GM18511 (cell line): ENCODE data around the gene WDTC1.
"Not testable (repeated sequence)": the region's sequence is repeated elsewhere in the genome, so short reads cannot be mapped to it uniquely, and the experiment has no call there.

Experiments used
- ATAC-seq: cut with Tn5 transposase; IDR thresholded peaks from one replicate; pipeline ENCODE4 v1.9.1; 2021; ENCODE audit warnings: mild to moderate bottlenecking, moderate library complexity; ENCODE audit not compliant: unreplicated experiment

Gene WDTC1

GRCh38 chr1:27246194-27246593 is 11.8 kb downstream of the WDTC1 start:
- no peak for ATAC-seq

- no peak for ATAC-seq
Observed at GRCh38 chr1:27253596-27253995, 19.2 kb downstream of the WDTC1 start.

- no peak for ATAC-seq
Observed at GRCh38 chr1:27255136-27255535, 20.7 kb downstream of the WDTC1 start.

- ATAC-seq: no peak
Observed at GRCh38 chr1:27257155-27257554, 22.7 kb downstream of the WDTC1 start.

DNA sequence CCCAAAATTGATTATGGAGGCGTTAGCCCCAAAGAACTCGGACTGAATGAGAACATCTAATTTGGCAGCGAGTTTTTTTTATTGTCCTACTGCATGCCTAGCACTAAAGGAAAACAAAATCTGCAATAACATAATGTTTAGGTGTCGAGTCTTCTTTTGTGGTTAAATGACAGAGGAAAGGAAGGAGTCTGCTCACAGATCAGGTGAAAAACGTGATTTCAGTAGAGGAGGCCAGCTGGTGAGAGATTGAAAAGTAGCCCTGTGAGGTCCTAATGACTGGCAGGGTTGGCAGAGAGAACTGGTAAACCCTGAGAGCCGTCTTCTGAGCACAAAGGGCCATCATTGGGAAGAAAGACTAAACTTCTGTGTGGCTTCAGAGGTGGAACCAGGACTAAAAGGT is 24.2 kb downstream of the WDTC1 start:
- ATAC-seq: no peak

DNA sequence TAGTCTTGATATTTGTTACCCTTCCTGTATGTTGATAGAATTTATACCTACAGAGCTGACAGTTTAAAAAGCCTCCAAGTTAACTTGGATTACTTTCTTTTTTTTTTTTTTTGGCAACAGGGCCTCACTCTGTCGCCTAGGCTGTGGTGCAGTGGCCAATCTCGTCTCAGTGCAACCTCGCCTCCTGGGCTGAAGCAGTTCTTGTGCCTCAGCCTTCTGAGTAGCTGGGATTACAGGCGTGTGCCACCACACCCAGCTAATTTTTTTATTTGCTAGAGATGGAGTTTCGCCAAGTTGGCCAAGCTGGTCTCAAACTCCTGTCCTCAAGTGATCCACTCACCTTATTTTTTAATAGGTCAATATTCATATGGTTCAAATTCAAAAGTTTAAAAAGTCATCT is 32.7 kb downstream of the WDTC1 start:
- no peak for ATAC-seq

DNA sequence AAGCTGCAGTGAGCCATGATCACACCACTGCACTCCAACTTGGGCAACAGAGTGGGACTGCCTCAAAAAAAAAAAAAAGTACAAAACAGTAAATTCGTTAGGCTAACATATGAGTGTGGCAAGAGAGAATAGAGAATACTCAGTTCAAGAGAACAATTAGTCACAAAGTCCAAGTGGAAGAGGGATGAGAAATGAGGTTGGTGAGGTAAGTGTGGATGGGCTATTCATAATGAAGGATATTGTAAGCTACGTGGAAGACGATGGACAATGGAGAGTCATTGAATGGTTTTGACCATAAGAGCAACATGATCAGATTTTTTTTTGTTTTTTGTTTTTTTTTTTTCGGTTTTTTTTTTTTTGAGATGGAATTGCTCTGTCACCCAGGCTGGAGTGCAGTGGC is 34.8 kb downstream of the WDTC1 start:
- ATAC-seq: no peak

GRCh38 chr1:27274204-27274603 is 39.8 kb downstream of the WDTC1 start:
- no peak for ATAC-seq

DNA sequence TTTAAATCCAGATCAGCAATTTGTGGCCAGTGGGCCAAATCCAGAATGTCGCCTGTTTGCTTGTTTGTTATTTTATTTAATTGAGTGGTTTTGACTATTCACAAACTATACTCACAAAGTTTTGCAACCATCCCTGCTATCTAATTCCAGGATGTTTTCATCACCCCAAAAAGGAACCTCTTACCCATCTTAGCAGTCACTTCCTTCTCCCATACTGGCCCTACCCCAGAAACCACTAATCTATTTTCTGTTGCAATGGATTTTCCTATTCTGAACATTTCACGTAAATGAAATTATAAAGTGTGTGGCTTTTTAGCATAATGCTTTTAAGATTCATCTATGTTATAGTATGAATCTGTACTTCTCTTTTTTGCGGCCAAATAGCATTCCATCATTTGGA is 41.3 kb downstream of the WDTC1 start:
- no peak for ATAC-seq

DNA sequence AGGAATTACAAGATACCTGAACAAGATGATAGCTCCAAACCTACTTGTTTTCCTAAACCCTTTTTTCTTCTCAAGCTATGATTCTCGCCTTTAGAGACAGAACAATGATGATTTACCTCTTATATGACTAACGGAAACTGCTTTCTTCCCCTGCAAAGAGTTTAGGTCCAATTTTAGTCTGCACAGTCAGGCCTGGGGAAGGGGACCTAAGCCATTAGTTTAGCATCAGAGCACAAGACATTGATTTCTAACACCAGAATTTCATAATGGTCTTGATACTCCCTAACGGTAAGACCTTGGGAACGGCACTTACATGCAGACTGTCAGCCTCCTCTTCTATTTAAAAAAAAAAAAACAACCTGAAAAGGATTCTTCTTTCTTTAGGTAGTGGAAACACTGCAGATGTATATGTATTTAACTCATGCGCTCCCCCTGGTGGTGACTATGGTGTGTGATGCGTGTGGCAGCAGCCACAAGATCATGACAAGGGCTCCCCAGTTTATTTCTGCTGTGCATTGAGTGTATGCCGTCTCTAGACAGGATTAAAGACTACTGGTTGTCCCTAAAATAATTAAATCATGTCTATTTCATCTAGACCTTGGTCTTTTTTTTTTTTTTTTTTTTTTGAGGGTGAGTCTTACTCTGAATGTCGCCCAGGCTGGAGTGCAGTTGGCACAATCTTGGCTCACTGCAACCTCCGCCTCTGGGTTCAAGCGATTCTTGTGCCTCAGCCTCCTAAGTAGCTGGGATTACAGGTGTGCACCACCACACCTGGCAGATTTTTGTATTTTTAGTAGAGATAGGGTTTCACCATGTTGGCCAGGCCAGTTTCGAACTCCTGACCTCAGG is 50.2 kb downstream of the WDTC1 start:
- ATAC-seq: no peak

- no peak for ATAC-seq
Observed at GRCh38 chr1:27285274-27285660, 50.8 kb downstream of the WDTC1 start.

- ATAC-seq: not testable (repeated sequence)
Observed at GRCh38 chr1:27285821-27286220, 51.4 kb downstream of the WDTC1 start.

DNA sequence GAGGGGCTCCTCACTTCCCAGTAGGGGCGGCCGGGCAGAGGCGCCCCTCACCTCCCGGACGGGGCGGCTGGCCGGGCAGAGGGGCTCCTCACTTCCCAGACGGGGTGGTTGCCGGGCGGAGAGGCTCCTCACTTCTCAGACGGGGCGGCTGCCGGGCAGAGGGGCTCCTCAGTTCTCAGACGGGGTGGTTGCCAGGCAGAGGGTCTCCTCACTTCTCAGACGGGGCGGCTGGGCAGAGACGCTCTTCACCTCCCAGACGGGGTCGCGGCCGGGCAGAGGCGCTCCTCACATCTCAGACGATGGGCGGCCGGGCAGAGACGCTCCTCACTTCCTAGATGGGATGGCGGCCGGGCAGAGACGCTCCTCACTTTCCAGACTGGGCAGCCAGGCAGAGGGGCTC is 54.7 kb downstream of the WDTC1 start:
- not testable (repeated sequence) for ATAC-seq

- ATAC-seq: no peak
Observed at GRCh38 chr1:27290581-27290980, 56.1 kb downstream of the WDTC1 start.

DNA sequence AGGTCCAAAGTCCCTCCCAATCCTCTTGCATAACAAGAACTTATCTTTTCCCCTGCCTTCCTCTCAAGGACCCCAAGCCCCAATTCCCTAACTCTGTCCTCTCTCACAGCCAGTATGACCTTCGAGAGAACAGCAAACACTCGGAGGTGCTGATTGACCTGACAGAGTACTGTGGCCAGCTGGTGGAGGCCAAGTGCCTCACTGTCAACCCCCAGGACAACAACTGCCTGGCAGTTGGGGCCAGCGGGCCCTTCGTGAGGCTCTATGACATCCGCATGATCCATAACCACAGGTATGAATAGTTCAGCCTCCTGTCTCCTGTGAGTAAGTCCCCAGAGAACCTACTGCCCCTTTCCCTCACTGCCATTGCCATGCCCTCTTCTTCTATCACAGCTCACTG is 57.7 kb downstream of the WDTC1 start:
- no peak for ATAC-seq

GRCh38 chr1:27293915-27294314 is 59.5 kb downstream of the WDTC1 start:
- ATAC-seq: no peak

GRCh38 chr1:27296773-27297291 is 62.4 kb downstream of the WDTC1 start:
- no peak for ATAC-seq

DNA sequence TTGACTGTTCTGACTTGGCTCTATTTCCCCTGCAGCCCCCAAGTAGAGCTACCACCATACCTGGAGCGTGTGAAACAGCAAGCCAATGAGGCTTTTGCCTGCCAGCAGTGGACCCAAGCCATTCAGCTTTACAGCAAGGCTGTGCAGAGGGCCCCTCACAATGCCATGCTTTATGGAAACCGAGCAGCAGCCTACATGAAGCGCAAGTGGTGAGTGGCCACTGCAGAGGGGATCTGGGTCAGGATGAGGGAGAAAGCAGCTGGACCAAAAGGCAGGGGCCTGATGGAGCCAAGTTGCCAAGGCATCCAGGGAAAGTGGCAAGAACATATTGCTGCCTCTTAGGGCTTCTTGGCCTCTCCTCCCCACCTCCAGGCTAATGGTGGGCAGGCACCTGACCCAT is 63.5 kb downstream of the WDTC1 start:
- ATAC-seq: no peak

DNA sequence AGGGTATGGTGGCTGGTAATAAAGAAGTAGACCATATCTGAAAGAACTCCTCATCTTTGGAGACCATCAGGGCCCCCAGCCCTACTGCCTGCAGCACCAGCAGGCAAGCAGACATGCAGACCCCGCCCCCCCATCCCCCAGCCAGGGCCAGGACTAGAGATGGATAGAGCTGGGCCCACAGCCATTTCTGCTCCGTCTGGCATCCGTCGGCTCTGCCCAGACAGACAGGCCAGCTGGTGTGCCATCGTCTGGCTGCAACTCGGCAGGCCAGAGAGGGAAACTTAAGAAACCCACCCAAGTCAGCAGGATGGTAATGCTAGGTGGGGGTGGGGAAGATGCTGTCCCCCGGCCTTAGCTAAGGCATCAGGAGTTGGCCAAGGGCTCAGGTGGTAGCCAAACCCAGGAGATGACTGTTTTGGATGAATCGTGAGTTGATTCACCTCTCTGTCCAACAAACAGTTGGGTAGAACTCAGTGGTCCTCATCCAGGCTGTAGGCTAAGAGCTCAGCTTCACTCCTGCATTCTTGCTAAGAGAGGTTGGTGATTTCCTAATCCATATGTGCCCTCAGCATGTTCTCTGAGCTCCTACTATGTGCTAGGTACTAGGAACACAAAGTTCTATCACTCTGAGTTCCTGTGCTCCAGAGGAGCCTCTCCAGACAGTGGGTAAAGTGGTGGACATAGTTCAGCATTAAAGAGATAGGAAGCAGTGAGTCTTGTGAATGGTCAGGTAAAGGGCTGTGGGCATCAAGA is 64.4 kb downstream of the WDTC1 start:
- ATAC-seq: no peak

DNA sequence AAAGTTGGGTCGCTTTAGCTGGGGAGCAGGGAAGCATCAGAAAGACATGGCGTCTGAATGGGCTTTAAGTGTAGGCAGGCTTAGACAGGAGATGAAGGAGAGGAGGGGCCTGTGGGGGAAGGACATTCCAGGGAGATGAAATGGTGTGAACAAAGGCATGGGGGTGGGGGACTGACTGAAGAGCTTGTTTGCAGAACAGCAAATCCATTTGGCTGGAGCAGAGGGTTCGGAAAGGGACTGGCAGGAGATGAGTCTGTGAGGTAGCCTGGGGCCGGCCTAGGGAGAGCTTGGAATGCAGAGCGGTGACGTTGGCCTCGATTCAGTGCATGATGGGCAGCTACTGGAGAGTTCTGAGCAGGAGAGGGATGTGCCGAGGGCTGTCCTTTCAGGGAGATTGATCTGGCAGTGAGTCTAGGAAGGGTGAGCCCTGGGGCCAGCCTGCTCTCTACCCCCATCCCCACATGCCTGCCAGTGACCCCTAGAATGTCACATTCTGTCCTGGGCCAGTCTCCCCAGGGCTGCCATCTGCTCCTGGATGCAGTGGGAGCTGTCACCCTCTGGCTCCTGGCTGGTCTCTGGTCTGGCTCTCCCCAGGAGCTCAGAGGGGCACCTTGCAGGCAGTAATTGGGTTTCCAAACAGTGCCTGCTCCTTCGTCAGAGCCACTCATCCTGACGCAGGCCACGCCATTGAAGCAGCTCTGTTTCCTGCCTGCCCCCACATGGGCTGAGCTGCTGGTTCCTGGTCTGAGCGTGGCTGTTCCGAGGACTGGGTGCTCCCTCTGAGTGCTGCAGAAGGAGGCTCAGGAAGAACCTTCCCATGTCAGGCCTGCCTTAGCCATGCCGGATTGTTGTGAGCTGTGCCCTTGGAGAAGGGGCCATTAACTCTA is 65.2 kb downstream of the WDTC1 start:
- no peak for ATAC-seq
